IMR-90 (cell line): ENCODE data around the gene PLPP3. TPM values are rescaled to one million over a fixed set of nuclear protein-coding genes. Genes with fewer than 3 reads are reported as not detected.

Source experiments
- ATAC-seq: fragments of 200-7000 bp; cut with Tn5 transposase; 2 replicates; pipeline ENCODE4 v1.9.1; 2020; ENCODE audit warnings: low read depth, mild to moderate bottlenecking, moderate library complexity
- BruUV-seq: library from RNA; stranded (reverse); fragments of 400-500 nt; replicated peaks from 2 replicates; lab custom pipeline; 2021; lab: Mats Ljungman, UMichigan
- CTCF ChIA-PET: fragments of 300-600 bp; formaldehyde crosslinking; extraction: SDS; loops from one replicate; lab custom pipeline; 2021; ENCODE audit warnings: antibody characterized with exemption; lab: Yijun Ruan, JAX
- POLR2A ChIA-PET: fragments of 300-600 bp; sonication (Branson Sonifier 250); formaldehyde crosslinking; loops from one replicate; lab custom pipeline; 2022; ENCODE audit warnings: antibody characterized with exemption; ENCODE audit not compliant: unreplicated experiment; lab: Charles Lee
- DNase-seq: peaks from one replicate; pipeline ENCODE4 v3.0.0; 2013
- H2AFZ ChIP-seq: replicated peaks from 2 replicates; pipeline ENCODE3; 2013; ENCODE audit warnings: low read length, mild to moderate bottlenecking; ENCODE audit not compliant: poor library complexity
- H2AK5ac ChIP-seq: 2 replicates; pipeline ENCODE4 v1.6.1; 2013; ENCODE audit warnings: low read depth, low read length, inconsistent platforms
- H2AK9ac ChIP-seq: replicated peaks from 2 replicates; pipeline ENCODE3; 2013; ENCODE audit warnings: mild to moderate bottlenecking, low read depth, low read length, moderate library complexity; ENCODE audit not compliant: poor library complexity
- H2BK120ac ChIP-seq: 2 replicates; pipeline ENCODE4 v1.6.1; 2013; ENCODE audit warnings: low read depth, low read length, inconsistent platforms
- H2BK15ac ChIP-seq: 3 replicates; pipeline ENCODE4 v1.6.1; 2013; ENCODE audit warnings: low read depth, low read length, inconsistent platforms
- H2BK20ac ChIP-seq: 2 replicates; pipeline ENCODE4 v1.6.1; 2013; ENCODE audit warnings: low read depth, mild to moderate bottlenecking, inconsistent platforms, low read length, moderate library complexity
- H2BK5ac ChIP-seq: 2 replicates; pipeline ENCODE4 v1.6.1; 2013; ENCODE audit warnings: mild to moderate bottlenecking, low read depth, low read length, inconsistent platforms; ENCODE audit not compliant: poor library complexity, severe bottlenecking
- H3K14ac ChIP-seq: replicated peaks from 2 replicates; pipeline ENCODE4 v1.6.1; 2013; ENCODE audit warnings: low read depth, low read length, inconsistent platforms
- H3K18ac ChIP-seq: 2 replicates; pipeline ENCODE4 v1.6.1; 2013; ENCODE audit warnings: low read depth, low read length, control low read depth
- H3K23ac ChIP-seq: 2 replicates; pipeline ENCODE4 v1.6.1; 2013; ENCODE audit warnings: low read depth, low read length, inconsistent platforms
- H3K27ac ChIP-seq: 2 replicates; pipeline ENCODE4 v1.5.1; 2013; ENCODE audit warnings: mild to moderate bottlenecking, control low read depth, low read length; ENCODE audit not compliant: insufficient read depth
- H3K27me3 ChIP-seq: 2 replicates; pipeline ENCODE4 v1.6.1; 2013; ENCODE audit warnings: low read length; ENCODE audit not compliant: control insufficient read depth, insufficient read depth
- H3K36me3 ChIP-seq: 2 replicates; pipeline ENCODE4 v1.6.1; 2013; ENCODE audit warnings: low read length, mixed read lengths; ENCODE audit not compliant: control insufficient read depth, insufficient read depth
- H3K4ac ChIP-seq: 2 replicates; pipeline ENCODE4 v1.6.1; 2013; ENCODE audit warnings: low read depth, low read length, inconsistent platforms
- H3K4me1 ChIP-seq: 2 replicates; pipeline ENCODE4 v1.6.1; 2013; ENCODE audit warnings: low read length, mixed read lengths; ENCODE audit not compliant: control insufficient read depth, insufficient read depth
- H3K4me2 ChIP-seq: 2 replicates; pipeline ENCODE4 v1.6.1; 2013; ENCODE audit warnings: low read depth, mild to moderate bottlenecking, control low read depth, low read length, moderate library complexity
- H3K4me3 ChIP-seq: 2 replicates; pipeline ENCODE4 v1.5.1; 2013; ENCODE audit warnings: low read depth, mild to moderate bottlenecking, control low read depth, low read length, moderate library complexity; ENCODE audit not compliant: insufficient read depth
- H3K56ac ChIP-seq: 2 replicates; pipeline ENCODE4 v1.6.1; 2013; ENCODE audit warnings: low read length, inconsistent platforms; ENCODE audit not compliant: insufficient read depth; ENCODE audit errors: extremely low read depth
- H3K79me1 ChIP-seq, 2 experiments: 2 replicates each; pipeline ENCODE4 v1.6.1; 2013; ENCODE audit warnings: low read length in 2 of 2, inconsistent platforms in 1 of 2, low read depth in 1 of 2
- H3K9ac ChIP-seq: 2 replicates; pipeline ENCODE4 v1.6.1; 2013; ENCODE audit warnings: low read depth, low read length, control low read depth
- H3K9me1 ChIP-seq: 2 replicates; pipeline ENCODE4 v1.6.1; 2013; ENCODE audit warnings: low read length, inconsistent platforms; ENCODE audit not compliant: insufficient read depth
- H3K9me3 ChIP-seq: 2 replicates; pipeline ENCODE4 v1.6.1; 2013; ENCODE audit warnings: low read length; ENCODE audit not compliant: control insufficient read depth, insufficient read depth
- H4K20me1 ChIP-seq: 2 replicates; pipeline ENCODE4 v1.6.1; 2013; ENCODE audit warnings: low read length, inconsistent platforms; ENCODE audit not compliant: insufficient read depth
- H4K5ac ChIP-seq: 2 replicates; pipeline ENCODE4 v1.6.1; 2013; ENCODE audit warnings: mild to moderate bottlenecking, low read depth, low read length, control low read depth
- H4K8ac ChIP-seq, 2 experiments: 2 replicates each; pipeline ENCODE4 v1.6.1; 2013; ENCODE audit warnings: low read depth in 2 of 2, low read length in 2 of 2, control low read depth in 1 of 2, inconsistent platforms in 1 of 2
- H4K91ac ChIP-seq: 2 replicates; pipeline ENCODE4 v1.6.1; 2013; ENCODE audit warnings: low read depth, low read length, inconsistent platforms; ENCODE audit not compliant: insufficient read depth
- BHLHE40 ChIP-seq: fragments of 150-350 bp; IDR thresholded peaks from 2 replicates; pipeline ENCODE4 v1.6.1; 2016; ENCODE audit warnings: mild to moderate bottlenecking, low read depth, low read length
- CEBPB ChIP-seq: IDR thresholded peaks from 2 replicates; pipeline ENCODE4 v1.6.1; 2012; ENCODE audit warnings: low read depth, low read length, improper control_type of control experiment
- CHD1 ChIP-seq: IDR thresholded peaks from 2 replicates; pipeline ENCODE4 v1.6.1; 2012; ENCODE audit warnings: low read depth, low read length, improper control_type of control experiment
- FOS ChIP-seq: fragments of 150-350 bp; IDR thresholded peaks from 2 replicates; pipeline ENCODE4 v1.6.1; 2016; ENCODE audit warnings: low read depth, low read length
- MAFK ChIP-seq: IDR thresholded peaks from 2 replicates; pipeline ENCODE4 v1.6.1; 2012; ENCODE audit warnings: low read depth, low read length, improper control_type of control experiment
- MAZ ChIP-seq: IDR thresholded peaks from 2 replicates; pipeline ENCODE4 v1.6.1; 2012; ENCODE audit warnings: low read depth, mild to moderate bottlenecking, low read length, improper control_type of control experiment, moderate library complexity, borderline replicate concordance
- MXI1 ChIP-seq: IDR thresholded peaks from 2 replicates; pipeline ENCODE4 v1.6.1; 2012; ENCODE audit warnings: low read depth, mild to moderate bottlenecking, low read length, moderate library complexity, borderline replicate concordance
- NFE2L2 ChIP-seq: fragments of 150-350 bp; IDR thresholded peaks from 2 replicates; pipeline ENCODE4 v1.6.1; 2016; ENCODE audit warnings: low read depth, mild to moderate bottlenecking, low read length
- RAD21 ChIP-seq: IDR thresholded peaks from 2 replicates; pipeline ENCODE4 v1.6.1; 2012; ENCODE audit warnings: low read length, improper control_type of control experiment
- RCOR1 ChIP-seq: IDR thresholded peaks from 2 replicates; pipeline ENCODE4 v1.6.1; 2012; ENCODE audit warnings: mild to moderate bottlenecking, low read length, improper control_type of control experiment; ENCODE audit not compliant: insufficient replicate concordance
- SMC3 ChIP-seq: fragments of 150-350 bp; IDR thresholded peaks from 2 replicates; pipeline ENCODE4 v1.6.1; 2016; ENCODE audit warnings: low read depth, mild to moderate bottlenecking, antibody characterized with exemption, low read length, moderate library complexity
- WGBS, 2 experiments: methylation state at CpG; one replicate each; pipeline versions ENCODE4 v1.1.5 to v1.1.7; 2013; ENCODE audit warnings: missing lambda C conversion rate in 2 of 2; ENCODE audit not compliant: insufficient read length in 1 of 2; ENCODE audit errors: extremely low coverage in 2 of 2; 5-methylcytosine and 5-hydroxymethylcytosine counted together
- dilution Hi-C: fragments of 300-500 bp; cut with HindIII; formaldehyde crosslinking; loops from one replicate; pipeline ENCODE4 v1.14.3; 2018; ENCODE audit warnings: low sequenced_read_pairs; ENCODE audit not compliant: unreplicated experiment
- in situ Hi-C: fragments of 300-500 bp; cut with MboI; formaldehyde crosslinking; loops from 3 replicates; pipeline ENCODE4 v1.14.3; 2019; ENCODE audit warnings: low sequenced_read_pairs, inconsistent platforms, mixed read lengths
- intact Hi-C: fragments of 100-400 bp; cut with micrococcal nuclease; formaldehyde crosslinking; loops from 2 replicates; pipeline ENCODE4 v1.10.0; 2022
- polyA plus RNA-seq, 3 experiments: library from polyadenylated mRNA; depleted of rRNA; stranded (reverse); fragments of >200 nt; gene quantifications; 2 replicates each; pipeline ENCODE4 v1.2.3, GENCODE V29; 2012; ENCODE audit warnings: low replicate concordance in 1 of 3
- total RNA-seq: library from RNA; depleted of rRNA; stranded (reverse); fragments of >200 nt; gene quantifications from 2 replicates; pipeline ENCODE4 v1.2.3, GENCODE V29; 2012
- TF ChIP-seq, protein P1 (sequence below): fragments of 150-350 bp; IDR thresholded peaks from 2 replicates; pipeline ENCODE4 v1.6.1; 2016; ENCODE audit warnings: low read depth, mild to moderate bottlenecking, low read length, moderate library complexity, borderline replicate concordance
- TF ChIP-seq, protein P2 (sequence below): fragments of 150-350 bp; IDR thresholded peaks from 2 replicates; pipeline ENCODE4 v1.6.1; 2017; ENCODE audit warnings: mild to moderate bottlenecking, antibody characterized with exemption, low read length, low read depth

Gene PLPP3
- total and polyA plus RNA-seq, 2 of the 4 experiments (the other 2 are of a cell fraction) = 49.9 to 56.6 TPM

DNA sequence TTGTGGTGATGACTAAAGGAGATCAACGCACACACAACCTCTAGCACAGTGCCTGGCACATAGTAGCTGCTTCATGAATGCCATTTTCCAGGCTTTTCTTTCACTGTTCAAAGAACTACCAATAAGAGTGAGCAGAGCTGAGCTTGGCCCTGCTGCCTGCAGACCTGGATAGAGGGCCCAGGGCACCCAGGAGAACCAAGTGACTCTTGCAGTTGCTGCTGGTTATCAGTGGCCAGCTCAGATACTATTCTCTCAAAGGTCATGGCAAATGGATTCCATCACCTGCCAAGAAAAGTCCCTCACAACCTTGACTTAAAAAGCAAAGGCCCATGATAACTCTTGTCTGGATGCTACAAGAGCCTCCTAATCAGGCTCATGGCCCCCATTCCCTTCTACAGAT lies 41.7 kb downstream of the PLPP3 start:
- Histone ChIP-seq H2BK15ac (no peak overlapping the region), H3K4me1 (peaks cover 5% of the 10 kb centered on the region; the same call in 1 of the 2 replicates), H3K18ac (no peak overlapping the region), H2AK5ac (no peak overlapping the region), H3K9ac (no peak overlapping the region), H3K9me1 (peaks cover 16% of the 10 kb centered on the region), H3K27ac (no peak overlapping the region), H4K20me1 (peaks cover 90% of the 10 kb centered on the region), H3K4me2 (no peak overlapping the region), H3K23ac (no peak overlapping the region), H4K5ac (no peak overlapping the region), H3K14ac (no peak overlapping the region), H3K56ac (no peak overlapping the region), H2BK5ac (no peak overlapping the region), H3K36me3 (peaks cover 53% of the 10 kb centered on the region), H2BK20ac (no peak overlapping the region), H3K4me3 (no peak overlapping the region), H2BK120ac (no peak overlapping the region), H4K91ac (no peak overlapping the region), H4K8ac (no peak overlapping the region), H3K9me3 (no peaks in the 10 kb centered on the region), H3K27me3 (no peaks in the 10 kb centered on the region), H2AK9ac (no peak overlapping the region), H3K4ac (no peak overlapping the region), H3K79me1 (peaks cover 39 to 90% of the 10 kb centered on the region in 2 experiments), H2AFZ (no peak overlapping the region)
- ChIA-PET POLR2A (no interaction called here), CTCF (no interaction called here)
- dilution Hi-C loops (no loop called here), intact Hi-C loops (no loop called here), in situ Hi-C loops (no loop called here)
- no peak for ATAC-seq
- WGBS, 2 experiments = no CpG with 5 or more reads among the region's 1 CpG
- no peak for DNase-seq
- BruUV-seq = no TSS peak
- no peak for TF ChIP-seq FOS
- no peak for TF ChIP-seq NFE2L2
- TF ChIP-seq, protein P1, sequence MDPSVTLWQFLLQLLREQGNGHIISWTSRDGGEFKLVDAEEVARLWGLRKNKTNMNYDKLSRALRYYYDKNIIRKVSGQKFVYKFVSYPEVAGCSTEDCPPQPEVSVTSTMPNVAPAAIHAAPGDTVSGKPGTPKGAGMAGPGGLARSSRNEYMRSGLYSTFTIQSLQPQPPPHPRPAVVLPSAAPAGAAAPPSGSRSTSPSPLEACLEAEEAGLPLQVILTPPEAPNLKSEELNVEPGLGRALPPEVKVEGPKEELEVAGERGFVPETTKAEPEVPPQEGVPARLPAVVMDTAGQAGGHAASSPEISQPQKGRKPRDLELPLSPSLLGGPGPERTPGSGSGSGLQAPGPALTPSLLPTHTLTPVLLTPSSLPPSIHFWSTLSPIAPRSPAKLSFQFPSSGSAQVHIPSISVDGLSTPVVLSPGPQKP = no peak
- TF ChIP-seq RCOR1 = no peak
- TF ChIP-seq CEBPB = no peak
- no peak for TF ChIP-seq MAZ
- no peak for TF ChIP-seq BHLHE40
- TF ChIP-seq CHD1 = no peak
- TF ChIP-seq, protein P2, sequence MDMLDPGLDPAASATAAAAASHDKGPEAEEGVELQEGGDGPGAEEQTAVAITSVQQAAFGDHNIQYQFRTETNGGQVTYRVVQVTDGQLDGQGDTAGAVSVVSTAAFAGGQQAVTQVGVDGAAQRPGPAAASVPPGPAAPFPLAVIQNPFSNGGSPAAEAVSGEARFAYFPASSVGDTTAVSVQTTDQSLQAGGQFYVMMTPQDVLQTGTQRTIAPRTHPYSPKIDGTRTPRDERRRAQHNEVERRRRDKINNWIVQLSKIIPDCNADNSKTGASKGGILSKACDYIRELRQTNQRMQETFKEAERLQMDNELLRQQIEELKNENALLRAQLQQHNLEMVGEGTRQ = no peak
- TF ChIP-seq MXI1 = no peak
- no peak for TF ChIP-seq MAFK
- TF ChIP-seq SMC3 = no peak
- TF ChIP-seq RAD21 = no peak
